Measurements from ENCODE around the gene PRR36.

GRCh38 chr19:7914099-7914498, 39.9 kb upstream of the PRR36 start:
- no peak for TF ChIP-seq CTCF (IDR thresholded peaks at IDR 0.05)
- TF ChIP-seq POLR2A (IDR thresholded peaks at IDR 0.05), result no peak
- no peak for TF ChIP-seq POLR2AphosphoS5 (IDR thresholded peaks at IDR 0.05)
